ENCODE data around the gene AVEN.

- no peak for TF ChIP-seq EZH2 (IDR thresholded peaks at IDR 0.05; ENCODE audit: low read length)
- TF ChIP-seq CTCF (optimal IDR thresholded peaks at IDR 0.05 in 1 of 3, IDR thresholded peaks at IDR 0.05 in 1 of 3, conservative IDR thresholded peaks at IDR 0.05 in 1 of 3; ENCODE audit: extremely low read depth in 1 of 3, insufficient read depth in 2 of 3, low read length in 3 of 3): no peak
Observed at GRCh38 chr15:34043391-34043790, 4.4 kb upstream of the AVEN start.
